Vagina (tissue), 2 donors: Measurements from ENCODE around the gene IP6K1.

Source experiments
- POLR2AphosphoS5 ChIP-seq, 2 donors: sonication (generic); formaldehyde crosslinking; IDR thresholded peaks; one replicate each; pipeline ENCODE4 v1.9.0; 2017; ENCODE audit warnings: antibody characterized with exemption in 2 of 2, mild to moderate bottlenecking in 2 of 2, low read depth in 1 of 2; ENCODE audit not compliant: insufficient read depth in 1 of 2
- TF ChIP-seq, protein P1 (sequence below), 3 experiments: fragments of 450-650 bp in 2 of 3; fragments of 200-600 bp in 1 of 3; sonication (generic) in 1 of 3; IDR thresholded peaks; one replicate each; pipeline ENCODE4 v1.5.1; 2017 to 2019; ENCODE audit warnings: antibody characterized with exemption in 3 of 3, mild to moderate bottlenecking in 2 of 3, moderate library complexity in 2 of 3

GRCh38 chr3:49763981-49764380 is 22.4 kb downstream of the IP6K1 start:
- TF ChIP-seq, protein P1, sequence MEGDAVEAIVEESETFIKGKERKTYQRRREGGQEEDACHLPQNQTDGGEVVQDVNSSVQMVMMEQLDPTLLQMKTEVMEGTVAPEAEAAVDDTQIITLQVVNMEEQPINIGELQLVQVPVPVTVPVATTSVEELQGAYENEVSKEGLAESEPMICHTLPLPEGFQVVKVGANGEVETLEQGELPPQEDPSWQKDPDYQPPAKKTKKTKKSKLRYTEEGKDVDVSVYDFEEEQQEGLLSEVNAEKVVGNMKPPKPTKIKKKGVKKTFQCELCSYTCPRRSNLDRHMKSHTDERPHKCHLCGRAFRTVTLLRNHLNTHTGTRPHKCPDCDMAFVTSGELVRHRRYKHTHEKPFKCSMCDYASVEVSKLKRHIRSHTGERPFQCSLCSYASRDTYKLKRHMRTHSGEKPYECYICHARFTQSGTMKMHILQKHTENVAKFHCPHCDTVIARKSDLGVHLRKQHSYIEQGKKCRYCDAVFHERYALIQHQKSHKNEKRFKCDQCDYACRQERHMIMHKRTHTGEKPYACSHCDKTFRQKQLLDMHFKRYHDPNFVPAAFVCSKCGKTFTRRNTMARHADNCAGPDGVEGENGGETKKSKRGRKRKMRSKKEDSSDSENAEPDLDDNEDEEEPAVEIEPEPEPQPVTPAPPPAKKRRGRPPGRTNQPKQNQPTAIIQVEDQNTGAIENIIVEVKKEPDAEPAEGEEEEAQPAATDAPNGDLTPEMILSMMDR (IDR thresholded peaks at IDR 0.05) = no peak
- TF ChIP-seq POLR2AphosphoS5 (IDR thresholded peaks at IDR 0.05; ENCODE audit: insufficient read depth in 1 of 2, low read depth in 1 of 2) = no peak
